Eye (tissue), 1 donor: ENCODE data around the gene IPO13.
A peak's percentile ranks its signal among the peaks of the same experiment; 100 is the strongest.

Experiments used
- DNase-seq: peaks from one replicate; pipeline ENCODE4 v3.0.0-alpha.2; 2015

Gene IPO13

DNA sequence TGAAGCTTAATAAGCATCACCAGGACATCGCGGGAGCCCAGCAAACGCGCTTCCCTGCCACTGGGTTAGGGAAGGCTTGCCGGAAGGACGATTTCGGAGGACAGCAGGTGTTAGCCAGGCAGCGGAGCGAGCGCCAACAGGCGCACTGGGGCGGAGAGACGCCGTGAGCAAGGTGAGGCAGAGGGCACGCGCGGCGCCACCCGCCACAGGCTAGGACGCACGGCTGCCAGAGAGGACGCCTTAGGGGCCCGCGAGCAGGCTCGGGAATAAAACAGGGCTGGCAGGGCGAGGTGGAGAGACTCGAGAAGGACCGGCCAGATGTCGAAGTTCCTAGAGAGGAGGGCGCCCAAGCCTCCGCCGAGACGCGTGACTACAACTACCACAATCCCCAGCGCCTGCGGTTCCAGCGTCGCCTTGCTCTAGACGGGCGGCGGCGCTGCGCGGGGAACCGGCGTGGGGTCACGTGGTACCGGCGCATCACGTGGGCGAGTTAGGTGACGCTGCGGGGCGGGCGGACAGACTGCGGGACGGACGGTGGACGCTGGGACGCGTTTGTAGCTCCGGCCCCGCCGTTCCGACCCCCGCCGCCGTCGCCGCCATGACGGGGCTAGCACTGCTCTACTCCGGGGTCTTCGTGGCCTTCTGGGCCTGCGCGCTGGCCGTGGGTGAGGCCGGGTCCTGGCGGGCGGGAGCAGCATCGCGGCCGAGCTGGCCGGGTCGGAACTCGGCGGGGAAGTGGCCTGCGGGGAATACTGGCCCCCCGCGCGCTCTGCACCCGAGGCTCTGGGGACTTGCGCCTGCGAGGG lies 27.9 kb downstream of the IPO13 start, which contains the start of gene ATP6V0B:
TSS of gene ATP6V0B (plus strand) at position 518 of the 806 bp plus-strand sequence. CDS start at position 599, 81 bp downstream.
- DNase-seq, result peak; percentile 97

GRCh38 chr1:43975249-43975961 lies 28.7 kb downstream of the IPO13 start:
- peak; percentile 35 for DNase-seq

DNA sequence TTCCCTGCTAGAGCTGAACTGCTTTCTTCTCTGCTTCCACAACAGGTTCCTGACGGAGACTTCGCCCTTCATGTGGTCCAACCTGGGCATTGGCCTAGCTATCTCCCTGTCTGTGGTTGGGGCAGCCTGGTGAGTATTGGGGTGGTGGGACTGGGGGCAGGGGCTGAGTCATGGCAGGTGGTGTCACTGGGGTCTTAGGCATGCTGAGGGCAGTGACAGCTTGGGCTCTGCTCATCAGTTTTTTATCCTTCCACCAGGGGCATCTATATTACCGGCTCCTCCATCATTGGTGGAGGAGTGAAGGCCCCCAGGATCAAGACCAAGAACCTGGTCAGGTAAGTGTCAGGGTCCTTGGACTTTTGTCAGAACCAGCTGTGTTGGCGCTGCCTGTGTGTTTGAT lies 29.3 kb downstream of the IPO13 start:
- DNase-seq, result no peak

DNA sequence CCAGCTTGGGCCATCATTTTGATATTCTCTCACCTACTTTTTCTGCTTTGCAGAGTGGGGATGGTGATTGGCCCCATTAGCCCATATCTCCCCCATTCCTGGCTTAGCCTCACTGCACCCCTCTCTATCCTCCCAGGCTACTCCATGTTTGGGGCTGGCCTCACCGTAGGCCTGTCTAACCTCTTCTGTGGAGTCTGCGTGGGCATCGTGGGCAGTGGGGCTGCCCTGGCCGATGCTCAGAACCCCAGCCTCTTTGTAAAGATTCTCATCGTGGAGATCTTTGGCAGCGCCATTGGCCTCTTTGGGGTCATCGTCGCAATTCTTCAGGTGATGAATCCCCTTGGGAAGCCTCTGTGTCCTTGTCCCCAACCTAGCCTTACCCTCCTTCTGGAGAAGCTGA lies 30.1 kb downstream of the IPO13 start:
- DNase-seq, result no peak

DNA sequence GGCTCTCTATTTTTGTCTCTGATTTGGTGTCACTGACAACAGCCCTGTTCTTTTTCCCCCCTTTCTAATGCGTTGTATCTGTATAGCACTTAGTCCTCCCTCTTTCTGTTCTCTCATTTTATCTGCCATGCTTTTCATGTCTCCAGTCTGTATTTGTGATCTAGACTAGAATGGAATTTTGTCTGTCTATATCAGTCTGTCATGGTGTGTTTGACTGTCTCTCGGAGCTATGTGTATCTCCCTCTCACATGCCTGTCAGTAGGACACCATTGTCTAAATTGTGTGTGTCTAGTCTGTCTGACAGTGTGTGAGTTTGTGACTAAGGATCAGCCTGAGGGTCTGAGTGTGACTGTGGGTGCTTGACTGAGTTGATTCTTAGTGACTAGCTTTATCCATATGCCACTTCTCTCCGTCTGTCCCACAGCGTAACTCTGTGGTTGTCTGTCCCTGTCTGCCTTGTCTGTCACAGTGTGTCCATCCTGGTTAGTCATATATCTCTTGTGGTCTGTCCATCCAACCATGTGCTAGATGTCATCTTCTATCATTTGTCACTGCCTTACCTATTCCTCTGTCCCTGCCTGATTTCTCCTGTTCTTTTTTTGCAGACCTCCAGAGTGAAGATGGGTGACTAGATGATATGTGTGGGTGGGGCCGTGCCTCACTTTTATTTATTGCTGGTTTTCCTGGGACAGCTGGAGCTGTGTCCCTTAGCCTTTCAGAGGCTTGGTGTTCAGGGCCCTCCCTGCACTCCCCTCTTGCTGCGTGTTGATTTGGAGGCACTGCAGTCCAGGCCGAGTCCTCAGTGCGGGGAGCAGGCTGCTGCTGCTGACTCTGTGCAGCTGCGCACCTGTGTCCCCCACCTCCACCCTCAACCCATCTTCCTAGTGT lies 30.9 kb downstream of the IPO13 start:
- no peak for DNase-seq

GRCh38 chr1:43978264-43978550 lies 31.5 kb downstream of the IPO13 start:
- no peak for DNase-seq

GRCh38 chr1:43978551-43979260 lies 32.0 kb downstream of the IPO13 start, which contains the start of gene B4GALT2:
Gene B4GALT2, plus strand, starts transcription at chr1:43979210. Its CDS starts 1,951 bp downstream, at chr1:43981161.
- DNase-seq, result peak; percentile 62

DNA sequence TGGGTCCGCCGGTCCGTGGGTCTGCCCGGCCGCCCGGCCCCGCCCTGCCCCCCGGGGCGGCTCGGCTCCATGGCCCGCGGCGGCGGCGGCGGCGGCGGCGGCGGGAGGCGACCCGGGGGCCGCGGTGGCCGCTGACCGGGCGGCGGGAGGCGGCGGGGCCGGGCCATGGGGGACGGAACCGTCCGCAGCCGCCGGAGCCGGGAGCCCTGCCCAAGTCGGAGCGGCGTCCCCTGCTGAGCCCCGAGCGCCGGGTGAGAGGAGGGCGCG lies 32.4 kb downstream of the IPO13 start:
- no peak for DNase-seq

DNA sequence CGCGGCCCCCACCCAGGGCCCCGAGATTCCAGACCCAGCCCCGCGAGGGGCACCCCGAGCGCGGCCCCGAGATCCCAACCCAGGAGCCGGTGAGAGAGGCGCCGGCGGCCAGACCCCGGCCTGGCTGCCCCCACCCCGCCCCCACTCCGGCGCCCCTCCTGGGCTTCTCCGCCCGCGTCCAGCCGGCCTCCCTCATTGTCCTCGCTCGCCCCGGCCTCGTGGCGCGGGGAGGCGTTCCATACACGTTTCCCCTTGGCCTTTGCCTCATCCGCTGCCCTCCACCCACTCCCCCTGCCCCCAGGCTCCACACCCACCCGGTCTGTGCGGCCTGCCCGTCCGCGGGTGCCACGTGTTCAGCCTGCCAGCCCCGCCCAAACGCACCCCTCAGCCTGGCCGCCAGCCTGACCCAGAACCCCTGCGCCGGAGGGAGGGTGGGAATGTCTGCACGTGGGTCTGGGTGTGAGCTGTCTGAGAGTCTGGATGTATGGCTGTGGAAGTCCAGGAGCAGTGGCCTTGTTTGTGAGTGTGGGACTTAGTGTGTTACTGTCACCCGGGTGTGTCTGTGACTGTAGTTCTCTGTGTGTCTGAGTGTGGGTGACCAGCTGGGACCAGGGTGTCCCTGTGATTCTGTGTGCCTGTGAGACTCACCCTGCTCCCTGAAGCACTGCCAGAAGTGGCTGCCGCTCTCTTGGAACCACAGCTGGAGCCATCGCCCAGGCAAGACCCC lies 32.9 kb downstream of the IPO13 start:
- DNase-seq, result peak; percentile 78

- DNase-seq, result no peak
Measured at GRCh38 chr1:43980255-43981134, 33.7 kb downstream of the IPO13 start.

DNA sequence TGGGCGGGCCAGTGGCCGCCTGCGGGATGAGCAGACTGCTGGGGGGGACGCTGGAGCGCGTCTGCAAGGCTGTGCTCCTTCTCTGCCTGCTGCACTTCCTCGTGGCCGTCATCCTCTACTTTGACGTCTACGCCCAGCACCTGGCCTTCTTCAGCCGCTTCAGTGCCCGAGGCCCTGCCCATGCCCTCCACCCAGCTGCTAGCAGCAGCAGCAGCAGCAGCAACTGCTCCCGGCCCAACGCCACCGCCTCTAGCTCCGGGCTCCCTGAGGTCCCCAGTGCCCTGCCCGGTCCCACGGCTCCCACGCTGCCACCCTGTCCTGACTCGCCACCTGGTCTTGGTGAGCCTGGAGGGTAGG lies 34.4 kb downstream of the IPO13 start:
- DNase-seq, result peak; percentile 9

GRCh38 chr1:43981636-43982035 lies 34.9 kb downstream of the IPO13 start:
- no peak for DNase-seq

GRCh38 chr1:43982241-43982640 lies 35.5 kb downstream of the IPO13 start:
- no peak for DNase-seq

GRCh38 chr1:43982808-43983207 lies 36.1 kb downstream of the IPO13 start:
- DNase-seq, result no peak

GRCh38 chr1:43983253-43983899 lies 36.6 kb downstream of the IPO13 start:
- no peak for DNase-seq

DNA sequence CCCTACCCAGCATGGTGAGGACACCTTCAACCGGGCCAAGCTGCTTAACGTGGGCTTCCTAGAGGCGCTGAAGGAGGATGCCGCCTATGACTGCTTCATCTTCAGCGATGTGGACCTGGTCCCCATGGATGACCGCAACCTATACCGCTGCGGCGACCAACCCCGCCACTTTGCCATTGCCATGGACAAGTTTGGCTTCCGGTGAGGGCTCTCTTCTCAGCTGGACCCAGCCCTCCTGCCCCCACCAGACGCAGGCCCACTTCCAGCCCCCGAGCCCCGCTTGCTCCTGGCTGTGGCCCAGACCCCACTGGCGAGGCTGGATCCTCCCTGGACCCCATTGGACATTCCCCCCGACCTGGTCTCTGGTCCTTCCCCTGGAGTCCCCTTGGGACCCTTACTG lies 38.1 kb downstream of the IPO13 start:
- DNase-seq, result no peak

DNA sequence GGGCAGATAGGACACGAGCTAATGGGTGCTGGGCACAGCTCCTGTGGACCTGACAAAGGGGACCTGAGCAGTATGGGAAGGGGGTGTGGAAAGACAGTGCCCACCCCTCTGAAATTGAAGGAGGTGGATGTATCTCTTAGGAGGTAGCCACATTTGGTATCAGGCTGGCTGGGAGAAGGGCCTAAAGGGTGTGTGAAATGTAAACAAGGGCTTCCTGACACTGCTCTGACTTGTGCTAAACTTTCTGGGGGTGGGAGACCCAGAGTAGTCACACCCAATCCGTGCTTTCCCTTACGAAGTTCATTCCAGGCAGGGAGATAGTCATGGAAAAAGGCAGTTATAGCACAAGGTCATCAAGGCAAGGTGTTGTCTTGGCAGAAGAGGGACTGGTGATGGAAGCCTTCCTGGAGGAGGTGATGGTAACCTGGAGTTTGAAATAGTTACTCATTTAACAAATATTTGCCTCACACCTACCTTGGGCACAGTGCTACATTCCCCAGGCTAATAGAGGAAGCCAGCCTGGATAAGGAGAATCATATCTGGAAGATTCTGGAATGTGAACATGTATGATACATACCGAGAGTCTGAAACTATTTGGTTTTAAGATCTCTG lies 39.3 kb downstream of the IPO13 start:
- no peak for DNase-seq

DNA sequence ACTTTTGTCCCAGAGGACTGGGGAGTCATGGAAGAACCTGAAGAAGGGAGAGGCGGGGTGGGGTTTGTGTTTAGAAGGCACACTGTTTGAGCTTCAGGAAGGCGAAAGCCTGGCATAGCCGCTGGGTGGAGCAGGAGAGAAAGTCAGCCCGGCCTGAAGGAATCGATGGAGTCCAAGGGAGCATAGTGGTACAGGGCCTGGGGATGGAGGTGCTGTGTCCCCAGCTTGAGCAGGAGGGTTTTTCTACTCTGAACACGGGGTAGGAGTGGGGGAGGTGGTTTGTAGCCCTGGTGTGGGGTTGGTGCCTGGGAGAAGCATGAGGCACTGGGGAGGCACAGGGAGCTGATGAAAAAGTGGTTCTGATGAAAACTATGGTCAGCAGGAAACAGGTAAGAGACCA lies 40.0 kb downstream of the IPO13 start:
- DNase-seq, result no peak

GRCh38 chr1:43987159-43987902 lies 40.6 kb downstream of the IPO13 start:
- DNase-seq, result no peak
